Ovary (tissue), 9 donors: ENCODE measurements around the gene TEAD3. TPM values are rescaled to one million over a fixed set of nuclear protein-coding genes. Genes with fewer than 3 reads are reported as not detected.

Source experiments
- DNase-seq, 5 donors: peaks; one replicate each; pipeline ENCODE4 v3.0.0-alpha.2; 2019 to 2020
- H3K27ac ChIP-seq, 2 donors: fragments of 200-600 bp; one replicate each; pipeline versions ENCODE4 v1.5.1 to v1.8.0; 2019 to 2022
- H3K27me3 ChIP-seq: fragments of 200-600 bp; one replicate; pipeline ENCODE4 v1.8.0; 2022
- H3K36me3 ChIP-seq: fragments of 200-600 bp; sonication (generic); one replicate; pipeline ENCODE4 v1.5.1; 2019
- H3K4me1 ChIP-seq: one replicate; pipeline ENCODE4 v1.8.1; 2013; ENCODE audit warnings: mild to moderate bottlenecking, moderate library complexity; ENCODE audit not compliant: insufficient read depth
- H3K4me3 ChIP-seq: fragments of 200-600 bp; sonication (generic); one replicate; pipeline ENCODE4 v1.5.1; 2017
- H3K9me3 ChIP-seq, 2 donors: fragments of 200-600 bp in 1 of 2; sonication (generic) in 1 of 2; one replicate each; pipeline versions ENCODE4 v1.5.1 to v1.8.1; 2013 to 2019; ENCODE audit warnings: mild to moderate bottlenecking in 1 of 2, moderate library complexity in 1 of 2
- EP300 ChIP-seq: sonication (generic); formaldehyde crosslinking; IDR thresholded peaks from one replicate; pipeline ENCODE4 v1.6.1; 2017; ENCODE audit warnings: antibody characterized with exemption
- POLR2A ChIP-seq: fragments of 450-650 bp; IDR thresholded peaks from one replicate; pipeline ENCODE4 v1.6.1; 2017; ENCODE audit warnings: antibody characterized with exemption, mild to moderate bottlenecking, moderate library complexity
- WGBS, 3 donors: extraction: QIAGEN DNeasy Blood & Tissue Kit in 1 of 3; methylation state at CpG; one replicate each; pipeline versions ENCODE4 v1.1.5 to v1.1.7; 2013 to 2017; 5-methylcytosine and 5-hydroxymethylcytosine counted together
- intact Hi-C, 4 donors: fragments of 100-400 bp; cut with DNase I; formaldehyde crosslinking; loops; one replicate each; pipeline versions ENCODE4 v1.11.0 to v1.15.1; 2022 to 2023
- polyA plus RNA-seq, 2 donors: library from polyadenylated mRNA; stranded (reverse); fragments of 200-250 nt in 1 of 2; fragments of 350-450 nt in 1 of 2; fragmentation: Illumina TruSeq in 1 of 2; extraction: RNeasy Lipid Tissue Mini Kit (QIAGEN cat#74804) in 1 of 2; gene quantifications; one replicate each; pipeline ENCODE4 v1.2.3, GENCODE V29; 2013 to 2014
- total RNA-seq, 7 donors: library from RNA; depleted of rRNA in 2 of 7; stranded (reverse); fragments of >200 nt in 2 of 7; fragmentation: NEBNext Ultra II Directional in 3 of 7; extraction: Animal tissue kit (Norgen Biotek cat#: 25700) in 3 of 7; gene quantifications; one replicate each; pipeline versions ENCODE4 v1.1.0 to v1.2.4, GENCODE V29; 2016 to 2023
- TF ChIP-seq, protein P1 (sequence below), 3 donors: fragments of 450-650 bp in 2 of 3; fragments of 200-600 bp in 1 of 3; IDR thresholded peaks; one replicate each; pipeline versions ENCODE4 v1.5.1 to v1.8.0; 2016 to 2022; ENCODE audit warnings: antibody characterized with exemption in 3 of 3, mild to moderate bottlenecking in 1 of 3
- donor health status: DM: no; HTN: no; CAD: no; lungs with moderate emphysema.
- donor health status: DM: no; HTN: no; CAD: no.
- donor health status: Bipolar disorder and iron deficiency.
- donor health status: DM: yes; HTN: yes; CAD: no.
- donor health status: DM: no; HTN: no; CAD: no.
- donor health status: DM: yes; HTN: yes; CAD: no.

TEAD3 gene
- total and polyA plus RNA-seq, 9 donors, result 15.7 to 63.1 (median 35.1) TPM

DNA sequence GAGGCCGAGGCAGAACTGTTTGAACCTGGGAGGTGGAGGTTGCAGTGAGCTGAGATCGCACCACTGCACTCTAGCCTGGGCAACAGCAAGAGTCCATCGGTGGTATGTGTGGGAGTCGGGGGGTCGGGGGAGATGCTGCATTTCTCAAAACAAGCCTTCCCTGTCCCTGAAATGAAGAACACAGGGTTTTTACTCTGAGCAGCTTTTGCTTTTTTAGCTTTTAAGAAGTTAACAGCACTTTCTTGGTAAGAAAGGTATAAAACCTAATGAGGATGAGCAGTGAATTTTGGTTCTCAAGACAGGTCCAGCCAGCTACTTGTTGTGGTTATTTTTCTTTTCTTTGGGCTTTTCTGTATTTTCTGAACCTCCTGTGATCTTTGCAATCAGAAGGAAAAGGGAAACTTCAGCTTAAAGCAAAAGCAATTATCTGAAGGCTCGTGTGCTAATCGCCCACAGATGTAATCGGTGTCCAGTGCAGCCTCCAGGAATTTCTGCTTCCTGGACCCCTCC lies 25.0 kb downstream of the TEAD3 start:
- TF ChIP-seq EP300, result no peak
- TF ChIP-seq, protein P1, sequence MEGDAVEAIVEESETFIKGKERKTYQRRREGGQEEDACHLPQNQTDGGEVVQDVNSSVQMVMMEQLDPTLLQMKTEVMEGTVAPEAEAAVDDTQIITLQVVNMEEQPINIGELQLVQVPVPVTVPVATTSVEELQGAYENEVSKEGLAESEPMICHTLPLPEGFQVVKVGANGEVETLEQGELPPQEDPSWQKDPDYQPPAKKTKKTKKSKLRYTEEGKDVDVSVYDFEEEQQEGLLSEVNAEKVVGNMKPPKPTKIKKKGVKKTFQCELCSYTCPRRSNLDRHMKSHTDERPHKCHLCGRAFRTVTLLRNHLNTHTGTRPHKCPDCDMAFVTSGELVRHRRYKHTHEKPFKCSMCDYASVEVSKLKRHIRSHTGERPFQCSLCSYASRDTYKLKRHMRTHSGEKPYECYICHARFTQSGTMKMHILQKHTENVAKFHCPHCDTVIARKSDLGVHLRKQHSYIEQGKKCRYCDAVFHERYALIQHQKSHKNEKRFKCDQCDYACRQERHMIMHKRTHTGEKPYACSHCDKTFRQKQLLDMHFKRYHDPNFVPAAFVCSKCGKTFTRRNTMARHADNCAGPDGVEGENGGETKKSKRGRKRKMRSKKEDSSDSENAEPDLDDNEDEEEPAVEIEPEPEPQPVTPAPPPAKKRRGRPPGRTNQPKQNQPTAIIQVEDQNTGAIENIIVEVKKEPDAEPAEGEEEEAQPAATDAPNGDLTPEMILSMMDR (IDR thresholded peaks at IDR 0.05), result no peak
- no peak for TF ChIP-seq POLR2A
- H3K27ac ChIP-seq, result no peak overlapping the region
- H3K4me1 ChIP-seq, result peaks cover 8% of the 10 kb centered on the region
- H3K36me3 ChIP-seq, result no peaks in the 10 kb centered on the region
- intact Hi-C loops, result no loop called here
- no peaks in the 10 kb centered on the region for H3K27me3 ChIP-seq
- no peaks in the 10 kb centered on the region for H3K9me3 ChIP-seq
- no peak for DNase-seq
- no peak overlapping the region for H3K4me3 ChIP-seq
- 9 to 20% (median 11%) methylated on average over 8 of the region's 8 CpGs for WGBS, 3 donors

DNA sequence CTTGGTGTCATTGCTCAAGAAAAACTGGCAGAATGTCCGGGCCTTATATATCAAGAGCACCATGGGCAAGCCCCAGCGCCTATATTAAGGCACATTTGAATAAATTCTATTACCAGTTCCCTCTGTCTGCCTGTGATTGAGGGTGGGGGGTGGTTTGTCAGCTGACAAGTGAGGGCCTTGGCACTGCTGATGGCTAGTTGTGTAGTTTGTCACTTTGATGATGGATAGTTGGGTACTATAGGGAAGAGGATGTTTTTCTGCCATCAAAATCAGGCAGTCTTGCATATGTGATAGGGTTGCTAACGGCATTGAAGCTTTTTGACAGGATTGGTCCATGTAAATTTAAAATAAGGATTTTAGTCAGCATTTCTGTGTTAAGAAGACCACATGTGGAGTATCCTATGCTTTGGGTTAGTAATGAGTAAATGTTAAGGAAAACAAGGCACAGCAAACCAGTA lies 26.2 kb downstream of the TEAD3 start:
- Histone ChIP-seq H3K4me3 (no peak overlapping the region), H3K9me3 (no peaks in the 10 kb centered on the region), H3K4me1 (peaks cover 8% of the 10 kb centered on the region), H3K36me3 (no peaks in the 10 kb centered on the region), H3K27me3 (no peaks in the 10 kb centered on the region), H3K27ac (no peak overlapping the region)
- TF ChIP-seq, protein P1 (IDR thresholded peaks at IDR 0.05), result no peak
- TF ChIP-seq EP300, result no peak
- TF ChIP-seq POLR2A, result no peak
- intact Hi-C loops, result no loop called here
- no peak for DNase-seq
- WGBS, 3 donors, result 40 to 48% (median 46%) methylated on average over 3 of the region's 3 CpGs

DNA sequence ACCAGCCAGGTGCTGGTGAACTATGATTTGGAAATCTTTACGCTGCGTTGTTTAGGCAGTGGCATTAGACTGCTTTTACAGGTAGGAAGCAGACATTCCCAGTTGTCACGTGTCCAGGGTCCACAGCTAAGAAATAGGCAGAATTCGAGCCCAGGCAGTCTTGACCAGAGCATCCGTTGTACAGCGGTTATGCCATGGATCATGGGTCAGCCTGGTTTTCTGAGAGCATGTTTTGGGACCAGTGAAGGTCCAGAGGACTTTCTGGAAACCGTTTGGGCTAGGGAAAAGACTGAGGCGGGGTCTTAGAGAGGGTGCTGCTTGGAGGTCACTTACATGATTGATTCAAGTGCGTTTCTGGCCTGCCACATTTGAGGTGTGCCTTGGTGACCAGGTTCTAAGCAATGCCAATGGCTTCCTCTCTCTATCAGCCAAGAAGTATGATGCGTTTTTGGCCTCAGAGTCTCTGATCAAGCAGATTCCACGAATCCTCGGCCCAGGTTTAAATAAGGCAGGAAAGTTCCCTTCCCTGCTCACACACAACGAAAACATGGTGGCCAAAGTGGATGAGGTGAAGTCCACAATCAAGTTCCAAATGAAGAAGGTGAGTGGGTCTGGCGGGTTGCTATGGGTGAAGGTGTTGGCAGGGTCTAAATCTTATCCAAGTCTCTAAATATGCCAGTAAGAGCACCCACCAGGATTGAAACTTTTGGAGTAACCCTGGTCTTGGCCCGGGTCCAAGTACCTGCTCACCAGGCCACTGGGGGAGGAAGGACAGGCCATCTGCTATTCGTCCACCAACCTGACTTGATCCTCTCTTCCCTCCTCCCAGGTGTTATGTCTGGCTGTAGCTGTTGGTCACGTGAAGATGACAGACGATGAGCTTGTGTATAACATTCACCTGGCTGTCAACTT lies 26.9 kb downstream of the TEAD3 start:
- Histone ChIP-seq H3K27me3 (no peaks in the 10 kb centered on the region), H3K36me3 (no peaks in the 10 kb centered on the region), H3K4me1 (peaks cover 8% of the 10 kb centered on the region), H3K4me3 (peak overlapping the region; percentile 65), H3K27ac (peak overlapping the region; percentile 78 to 81), H3K9me3 (no peaks in the 10 kb centered on the region)
- peak in 3 of 5 donors; percentile 58 to 69 (median 62) for DNase-seq
- WGBS, 3 donors, result 18 to 38% (median 25%) methylated on average over 18 of the region's 18 CpGs
- intact Hi-C loops, result loop anchor here in 1 of 4 donors (2.0 to 5.0 kb wide), 2 partner anchors 27 to 128 kb away; partner anchors contain the start of genes PPARD and TEAD3
- TF ChIP-seq POLR2A, result no peak
- TF ChIP-seq EP300, result no peak
- TF ChIP-seq, protein P1 (IDR thresholded peaks at IDR 0.05), result no peak

DNA sequence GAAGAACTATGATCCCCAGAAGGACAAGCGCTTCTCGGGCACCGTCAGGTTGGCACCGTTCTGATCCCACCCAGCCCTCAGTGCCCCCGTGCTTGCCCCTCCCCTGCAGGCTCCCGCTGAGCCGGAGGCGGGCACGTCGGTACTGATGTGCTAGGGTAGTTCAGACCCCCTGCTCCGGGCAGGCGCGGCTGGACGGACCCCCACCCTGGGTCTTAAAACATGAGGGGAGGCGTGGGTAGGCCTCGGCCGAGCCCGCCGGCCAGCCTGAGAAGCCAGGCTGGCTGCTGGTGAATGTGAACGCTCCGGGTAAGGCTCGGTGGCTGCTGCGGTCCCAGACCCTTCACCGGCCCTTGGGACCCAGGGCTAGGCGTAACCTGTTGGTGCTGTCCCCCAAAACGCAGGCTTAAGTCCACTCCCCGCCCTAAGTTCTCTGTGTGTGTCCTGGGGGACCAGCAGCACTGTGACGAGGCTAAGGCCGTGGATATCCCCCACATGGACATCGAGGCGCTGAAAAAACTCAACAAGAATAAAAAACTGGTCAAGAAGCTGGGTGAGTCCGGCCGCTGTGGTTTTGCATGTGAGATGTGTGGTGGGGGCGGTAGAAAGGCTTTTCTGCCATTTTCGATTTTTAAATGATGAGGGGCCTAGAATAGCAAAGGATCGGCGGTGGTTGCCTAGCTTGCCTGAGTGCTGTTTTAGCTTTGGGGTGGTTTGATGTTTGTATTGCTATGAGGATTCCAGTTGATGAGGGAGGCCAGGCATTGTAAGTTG lies 27.7 kb downstream of the TEAD3 start:
- 0 to 2% (median 1%) methylated on average over 18 to 37 of the region's 37 CpGs for WGBS, 3 donors
- Histone ChIP-seq H3K4me1 (peaks cover 8% of the 10 kb centered on the region), H3K27ac (peak overlapping the region; percentile 78 to 81), H3K9me3 (no peaks in the 10 kb centered on the region), H3K36me3 (no peaks in the 10 kb centered on the region), H3K27me3 (no peaks in the 10 kb centered on the region), H3K4me3 (peak overlapping the region; percentile 65)
- no peak for TF ChIP-seq EP300
- intact Hi-C loops, result loop anchor here in 1 of 4 donors (2.0 to 5.0 kb wide), 2 partner anchors 28 to 127 kb away; partner anchors contain the start of genes PPARD and TEAD3
- DNase-seq, result peak in 2 of 5 donors; percentile 45 to 66
